ENCODE measurements around the gene COL4A2.

COL4A2 gene

GRCh38 chr13:110294146-110294545 is 12.9 kb upstream of the COL4A2 start:
- DNase-seq = no peak
- no peak for TF ChIP-seq CTCF (IDR thresholded peaks at IDR 0.05; ENCODE audit: low read depth, low read length)
- no peaks in the 10 kb centered on the region for H3K27me3 ChIP-seq (ENCODE audit: insufficient read depth, low read depth, severe bottlenecking)

GRCh38 chr13:110294622-110295021 is 12.5 kb upstream of the COL4A2 start:
- H3K4me3 ChIP-seq (ENCODE audit: low read depth, low read length) = no peak overlapping the region
- no peak for TF ChIP-seq CTCF (IDR thresholded peaks at IDR 0.05; ENCODE audit: low read depth, low read length)
- H3K36me3 ChIP-seq = no peaks in the 10 kb centered on the region
- H3K27ac ChIP-seq = no peak overlapping the region
- H3K9me3 ChIP-seq (ENCODE audit: severe bottlenecking) = no peaks in the 10 kb centered on the region
- H3K27me3 ChIP-seq (ENCODE audit: insufficient read depth, low read depth, severe bottlenecking) = no peaks in the 10 kb centered on the region
- no peak for DNase-seq

More at GRCh38 chr13:110294146-110294545, 12.9 kb upstream of the COL4A2 start:
- no peak overlapping the region for H3K4me3 ChIP-seq (ENCODE audit: low read depth, low read length)
- H3K36me3 ChIP-seq = no peaks in the 10 kb centered on the region
- no peaks in the 10 kb centered on the region for H3K9me3 ChIP-seq (ENCODE audit: severe bottlenecking)
- no peak overlapping the region for H3K27ac ChIP-seq

- H3K36me3 ChIP-seq = no peaks in the 10 kb centered on the region
- H3K27me3 ChIP-seq (ENCODE audit: insufficient read depth, low read depth, severe bottlenecking) = no peaks in the 10 kb centered on the region
- no peak for TF ChIP-seq CTCF (IDR thresholded peaks at IDR 0.05; ENCODE audit: low read depth, low read length)
- H3K9me3 ChIP-seq (ENCODE audit: severe bottlenecking) = no peaks in the 10 kb centered on the region
- H3K4me3 ChIP-seq (ENCODE audit: low read depth, low read length) = no peak overlapping the region
- H3K27ac ChIP-seq = no peak overlapping the region
- DNase-seq = no peak
Observed at GRCh38 chr13:110297011-110297410, 10.1 kb upstream of the COL4A2 start.

GRCh38 chr13:110297766-110298504 is 9.1 kb upstream of the COL4A2 start:
- DNase-seq = no peak
- Histone ChIP-seq H3K27ac (no peak overlapping the region), H3K36me3 (no peaks in the 10 kb centered on the region), H3K27me3 (ENCODE audit: insufficient read depth, low read depth, severe bottlenecking) (no peaks in the 10 kb centered on the region), H3K4me3 (ENCODE audit: low read depth, low read length) (no peak overlapping the region), H3K9me3 (ENCODE audit: severe bottlenecking) (no peaks in the 10 kb centered on the region)
- TF ChIP-seq CTCF (IDR thresholded peaks at IDR 0.05; ENCODE audit: low read depth, low read length) = no peak

GRCh38 chr13:110298505-110299282 is 8.4 kb upstream of the COL4A2 start:
- no peak for DNase-seq
- no peak overlapping the region for H3K27ac ChIP-seq
- TF ChIP-seq CTCF (IDR thresholded peaks at IDR 0.05; ENCODE audit: low read depth, low read length) = no peak
- no peaks in the 10 kb centered on the region for H3K36me3 ChIP-seq
- H3K4me3 ChIP-seq (ENCODE audit: low read depth, low read length) = no peak overlapping the region
- no peaks in the 10 kb centered on the region for H3K27me3 ChIP-seq (ENCODE audit: insufficient read depth, low read depth, severe bottlenecking)
- no peaks in the 10 kb centered on the region for H3K9me3 ChIP-seq (ENCODE audit: severe bottlenecking)

Data from WERI-Rb-1 (cell line).